Breast epithelium (tissue), 3 donors: Measurements from ENCODE around the gene XYLT1.

Experiments used
- CTCF ChIP-seq, 3 donors: fragments of 450-650 bp; IDR thresholded peaks; one replicate each; pipeline ENCODE4 v1.5.1; 2016 to 2017; ENCODE audit warnings: antibody characterized with exemption in 3 of 3, mild to moderate bottlenecking in 3 of 3, moderate library complexity in 3 of 3
- POLR2A ChIP-seq: fragments of 450-650 bp; IDR thresholded peaks from one replicate; pipeline ENCODE4 v1.6.1; 2016; ENCODE audit warnings: antibody characterized with exemption, mild to moderate bottlenecking, moderate library complexity
- POLR2AphosphoS5 ChIP-seq, 3 donors: sonication (generic); formaldehyde crosslinking; IDR thresholded peaks; one replicate each; pipeline ENCODE4 v1.6.1; 2017; ENCODE audit warnings: antibody characterized with exemption in 3 of 3

GRCh38 chr16:17168181-17168580 is 302.6 kb downstream of the XYLT1 start:
- TF ChIP-seq CTCF (IDR thresholded peaks at IDR 0.05), result no peak
- no peak for TF ChIP-seq POLR2AphosphoS5 (IDR thresholded peaks at IDR 0.05)
- no peak for TF ChIP-seq POLR2A
